Islet precursor cell (in vitro differentiated cells): ENCODE results near the gene BANF2.
"Not testable (repeated sequence)": the region's sequence is repeated elsewhere in the genome, so short reads cannot be mapped to it uniquely, and the experiment has no call there.

ENCODE experiments used
- DNase-seq: peaks from one replicate; pipeline ENCODE4 v3.0.0-alpha.2; 2018

BANF2 gene

DNA sequence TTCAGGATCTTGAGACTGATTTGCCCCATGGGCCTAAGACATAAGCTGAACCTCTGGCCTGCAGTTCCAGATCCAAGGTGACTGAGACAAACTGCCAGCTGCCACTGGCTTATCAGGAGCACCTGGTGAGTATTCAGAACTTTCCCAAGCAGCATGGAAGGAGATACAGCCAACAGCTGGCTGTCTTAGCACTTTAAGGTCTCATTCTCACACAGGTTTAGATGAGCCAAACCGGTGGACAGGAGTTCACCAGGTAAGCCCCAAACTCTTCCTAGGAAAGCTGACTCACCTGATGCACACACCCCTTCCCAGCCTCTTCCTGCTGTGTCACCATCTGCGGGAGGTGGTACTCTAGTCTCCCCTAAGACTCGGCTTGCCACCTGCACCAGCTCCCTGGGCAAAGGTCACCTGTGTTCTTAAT lies at the start of gene BANF2:
TSS of gene BANF2 (plus strand) at position 36 of the 421 bp plus-strand sequence. CDS start 25,060 bp downstream, outside the sequence.
- no peak for DNase-seq

DNA sequence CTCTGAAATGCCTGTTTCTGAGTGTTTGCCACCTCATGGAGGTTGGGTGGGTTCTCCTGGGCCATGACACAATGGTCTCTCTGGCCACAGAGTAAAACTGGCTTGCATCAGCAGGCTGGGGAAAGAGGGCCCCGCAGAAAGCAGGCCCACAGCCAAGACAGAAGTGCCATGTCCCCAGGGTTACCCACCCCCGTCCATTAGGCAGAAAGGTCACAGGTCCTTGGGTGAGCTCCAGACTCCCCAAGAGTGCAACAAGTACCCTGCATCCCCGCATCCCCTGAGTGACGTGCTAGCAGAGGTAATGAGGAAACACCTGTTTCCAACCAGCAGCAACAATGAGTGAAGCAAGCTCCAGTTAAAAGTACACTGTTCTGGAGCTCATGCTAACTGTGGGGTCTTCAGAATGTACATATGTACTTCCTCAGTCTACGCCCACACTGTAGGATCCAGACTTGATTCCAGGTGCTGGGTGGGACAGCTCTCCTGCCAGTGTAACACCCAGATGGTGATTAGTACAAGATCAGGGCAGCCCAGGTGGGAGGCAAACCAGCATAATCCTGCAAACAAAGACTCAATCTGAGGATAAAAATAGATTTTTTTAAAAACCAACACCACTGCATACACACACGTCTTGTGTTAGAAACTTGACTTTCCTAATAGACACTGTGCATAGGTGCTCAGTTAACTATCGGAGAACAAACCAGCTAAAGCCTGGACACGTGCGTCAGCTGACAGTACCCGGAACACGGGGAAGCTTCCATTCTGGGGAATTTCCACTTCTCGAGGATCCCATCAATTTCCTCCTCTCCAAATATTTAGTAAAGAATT lies 49.3 kb upstream of the BANF2 start:
- DNase-seq = no peak

DNA sequence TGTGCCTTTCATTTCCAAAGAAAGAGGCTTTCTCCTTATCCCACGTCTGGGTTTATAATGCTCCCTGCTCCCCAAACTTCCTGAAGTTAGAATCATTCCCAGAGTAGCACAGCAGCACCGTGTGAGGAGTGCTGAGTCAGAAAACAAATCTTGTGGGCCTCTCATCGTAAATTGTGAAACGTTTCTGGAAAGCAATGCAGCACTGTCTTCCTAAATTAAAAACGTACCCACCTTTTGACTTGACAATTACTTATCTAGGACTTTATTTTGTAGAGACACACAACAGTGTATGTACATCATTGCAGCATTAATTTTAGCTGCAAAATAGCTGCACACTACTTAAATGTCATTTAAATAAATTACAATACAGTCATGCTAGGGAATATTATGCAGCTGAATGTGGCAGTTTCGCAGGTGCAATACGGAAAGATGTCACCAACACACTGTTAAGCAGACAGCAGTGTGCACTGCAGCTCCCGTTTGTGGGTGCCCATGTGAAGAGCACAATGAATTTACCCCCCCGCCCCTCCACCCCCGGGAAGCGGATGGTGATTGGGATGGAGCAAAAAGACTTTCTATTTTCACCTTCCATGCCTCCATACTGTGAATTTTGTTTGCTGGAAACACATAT lies 48.5 kb upstream of the BANF2 start:
- DNase-seq = no peak

DNA sequence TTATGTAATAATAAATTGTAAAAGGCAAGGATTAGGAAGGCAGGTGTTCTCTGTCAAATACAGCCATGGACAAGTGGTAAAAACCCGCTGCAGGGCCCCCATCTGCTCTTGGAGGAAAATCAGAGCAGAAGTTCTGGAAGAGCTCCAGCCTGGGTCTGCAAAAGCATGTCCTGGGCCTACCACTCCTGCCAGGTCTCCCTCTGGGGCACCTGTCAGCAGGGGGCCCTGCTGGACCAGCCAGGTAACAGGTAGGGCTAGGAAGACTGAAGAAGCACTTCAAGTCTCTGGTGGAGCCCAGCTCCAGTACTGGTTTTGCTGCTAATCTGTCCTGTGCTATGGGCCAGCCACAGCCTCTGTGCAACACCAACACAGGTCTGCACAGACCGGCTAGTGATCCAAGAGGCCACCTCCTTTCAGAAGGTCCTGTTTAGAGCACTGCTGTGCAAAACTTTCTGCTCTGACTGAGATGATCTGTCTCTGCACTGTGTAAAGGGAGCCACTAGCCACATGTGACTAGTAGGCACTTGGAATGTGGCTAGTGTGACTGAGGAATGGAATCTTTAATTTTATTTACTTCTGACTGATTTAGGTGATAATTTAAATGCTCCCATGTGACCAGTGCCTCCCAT lies 47.9 kb upstream of the BANF2 start:
- DNase-seq = peak; percentile 71

DNA sequence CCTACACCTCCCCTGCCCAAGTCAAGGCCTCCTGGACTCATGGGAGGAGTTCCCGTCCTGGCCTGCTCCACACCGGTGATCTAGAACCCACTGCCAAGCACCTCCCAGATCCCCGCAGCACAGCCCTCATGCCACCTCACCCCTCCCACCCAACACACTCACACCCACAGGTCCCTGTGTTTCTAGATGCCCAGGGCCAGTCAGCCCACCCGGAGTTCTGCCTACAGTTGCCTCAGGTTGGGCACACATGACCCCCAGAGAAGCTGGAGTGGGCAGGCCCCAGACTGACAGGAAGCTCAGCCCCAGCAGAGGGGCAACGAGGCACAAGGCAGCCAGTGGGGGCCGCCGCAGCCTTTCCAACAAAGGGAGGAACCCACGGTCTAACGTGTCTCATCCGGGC lies 47.4 kb upstream of the BANF2 start:
- no peak for DNase-seq

DNA sequence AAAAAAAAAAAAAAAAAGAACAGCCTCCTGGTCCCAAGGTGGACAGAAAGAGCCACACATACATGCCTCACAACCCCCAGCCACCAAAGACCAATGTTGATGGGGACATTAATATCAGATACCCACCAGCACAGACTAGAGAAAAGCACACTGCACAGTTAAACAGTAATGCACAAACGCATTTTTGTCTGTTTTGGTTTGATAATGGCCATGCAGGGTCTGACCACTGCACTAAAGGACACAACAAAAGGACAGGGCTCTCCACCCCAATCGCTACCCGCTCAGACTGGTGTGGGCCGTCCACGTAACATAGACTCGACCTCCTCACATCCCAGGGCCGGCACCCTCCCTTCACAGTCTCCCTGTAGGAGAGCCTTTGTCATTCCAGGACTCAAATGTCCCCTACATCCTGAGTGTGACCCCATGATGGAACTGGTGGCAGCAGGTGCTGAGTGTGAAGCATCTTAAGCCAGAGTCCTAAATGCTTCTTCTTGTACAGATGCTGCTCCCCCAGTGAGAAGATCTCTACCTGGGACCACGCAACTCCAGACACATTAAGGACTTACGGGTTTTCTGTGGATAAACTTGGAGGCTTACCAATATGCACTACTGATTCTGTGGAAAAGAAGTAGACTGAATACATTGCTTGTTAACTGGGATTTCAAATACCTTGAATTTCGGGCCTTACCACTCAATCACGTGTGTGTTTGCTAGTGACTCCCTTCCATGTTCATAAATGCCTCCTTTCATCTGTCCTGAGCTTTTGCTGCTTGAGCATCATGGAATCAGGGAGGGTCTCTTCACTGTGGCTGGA lies 45.7 kb upstream of the BANF2 start:
- no peak for DNase-seq

DNA sequence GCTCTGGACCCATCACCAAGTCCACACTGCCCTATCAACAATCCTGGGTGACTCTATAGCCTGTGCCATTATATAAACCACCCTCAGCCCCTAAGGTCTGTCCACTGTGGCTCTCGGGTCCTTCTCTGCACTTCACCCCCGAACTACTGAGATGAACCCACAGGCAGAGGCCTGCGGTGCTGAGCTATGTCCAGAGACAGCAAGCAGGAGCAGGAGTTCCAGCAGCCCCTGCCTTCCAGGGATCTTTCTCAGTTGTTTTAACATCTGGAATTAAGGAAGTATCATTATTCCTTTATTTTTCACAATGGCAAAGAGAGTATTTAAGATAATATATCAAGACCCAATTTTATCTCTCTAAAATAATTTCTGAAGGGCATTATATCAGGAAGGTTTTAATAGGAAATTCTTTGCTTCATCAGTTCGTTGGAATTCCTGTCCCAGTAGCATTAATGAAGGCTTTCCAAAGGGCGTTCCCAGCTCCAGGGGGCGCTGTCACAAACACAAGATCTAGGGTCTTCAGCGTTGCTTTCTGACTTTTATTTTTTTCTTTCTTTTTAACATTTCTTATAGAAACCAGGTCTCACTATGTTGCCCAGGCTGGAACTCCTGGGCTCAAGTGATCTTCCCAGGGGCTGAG lies 45.0 kb upstream of the BANF2 start:
- DNase-seq = no peak

DNA sequence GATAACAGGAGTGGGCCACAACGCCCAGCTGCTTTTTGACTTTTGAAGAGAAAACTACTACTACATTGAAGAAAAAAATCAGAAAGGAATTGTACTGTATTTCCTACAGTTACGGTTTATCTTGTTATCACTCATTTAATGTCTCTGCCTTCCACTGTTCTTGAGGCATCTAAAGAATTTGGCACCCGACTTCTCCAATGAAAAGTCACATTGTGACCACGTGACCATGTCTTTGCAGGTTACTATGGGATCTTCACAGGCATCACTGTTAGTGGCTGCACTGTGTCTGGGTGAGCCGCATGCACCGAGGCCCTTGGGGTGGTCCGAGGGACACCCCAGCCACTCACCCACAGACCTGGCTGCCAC lies 44.5 kb upstream of the BANF2 start:
- no peak for DNase-seq

DNA sequence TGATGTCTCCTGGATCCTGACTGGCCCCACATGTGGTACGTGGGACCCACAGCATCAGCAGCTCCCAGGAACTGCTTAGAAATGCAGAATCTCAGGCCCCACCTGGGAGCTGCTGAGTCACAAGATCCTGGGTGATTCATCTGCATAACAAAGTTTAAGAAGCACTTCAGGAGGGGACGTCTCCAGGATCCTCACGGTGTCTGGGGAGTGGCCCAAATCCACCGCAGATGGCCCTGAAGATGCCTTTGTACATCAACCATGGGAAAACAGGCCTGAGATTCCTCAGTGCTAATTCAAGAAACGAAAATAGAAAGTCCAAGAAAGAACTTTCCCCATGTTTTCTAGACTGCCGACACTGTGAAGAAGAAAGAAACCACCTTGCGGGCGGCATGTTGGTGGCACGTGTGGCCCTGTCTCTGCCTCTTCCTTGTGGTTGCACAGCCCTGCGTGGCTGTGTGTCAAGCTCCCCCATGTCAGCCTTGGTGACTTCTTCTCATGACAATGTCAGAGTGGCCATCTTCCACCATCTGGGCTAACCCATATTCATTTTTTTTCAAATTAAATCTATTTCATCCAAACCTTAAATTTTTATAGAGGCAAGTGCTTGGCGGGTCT lies 43.8 kb upstream of the BANF2 start:
- DNase-seq = peak; percentile 75

DNA sequence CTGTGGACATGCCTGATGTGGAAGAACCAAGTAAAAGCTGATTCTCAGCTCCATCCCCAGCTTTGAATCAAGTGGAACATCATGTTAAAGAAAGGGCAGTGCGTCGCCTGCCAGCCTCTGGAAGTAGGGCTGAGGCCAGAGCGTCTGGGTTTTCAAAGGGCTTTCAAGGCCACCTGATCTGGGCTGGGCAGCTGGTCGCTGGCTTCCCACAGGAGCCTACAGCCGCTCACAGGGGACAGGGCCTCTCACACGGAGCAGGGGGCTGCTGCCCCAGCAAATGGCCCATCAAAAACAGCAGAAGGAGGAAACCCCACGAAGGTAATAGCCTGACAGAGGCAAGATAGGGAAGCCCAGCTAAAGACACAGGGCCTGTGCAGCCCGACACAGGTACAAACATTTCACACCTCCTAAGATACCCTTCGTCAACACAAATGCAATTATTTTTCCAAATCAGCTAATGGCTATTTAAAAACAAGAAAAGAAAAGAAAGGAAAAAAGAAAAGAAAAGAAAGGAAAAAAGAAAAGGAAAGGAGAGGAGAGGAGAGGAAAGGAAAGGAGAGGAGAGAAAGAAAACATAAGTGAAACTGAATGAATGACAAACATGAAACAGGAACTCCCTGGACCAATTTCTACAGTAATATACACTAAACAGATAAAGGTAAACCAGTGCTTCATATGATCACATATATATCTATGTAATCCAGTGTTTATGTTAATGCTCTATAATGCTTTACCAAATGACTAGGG lies 42.5 kb upstream of the BANF2 start:
- DNase-seq = no peak

DNA sequence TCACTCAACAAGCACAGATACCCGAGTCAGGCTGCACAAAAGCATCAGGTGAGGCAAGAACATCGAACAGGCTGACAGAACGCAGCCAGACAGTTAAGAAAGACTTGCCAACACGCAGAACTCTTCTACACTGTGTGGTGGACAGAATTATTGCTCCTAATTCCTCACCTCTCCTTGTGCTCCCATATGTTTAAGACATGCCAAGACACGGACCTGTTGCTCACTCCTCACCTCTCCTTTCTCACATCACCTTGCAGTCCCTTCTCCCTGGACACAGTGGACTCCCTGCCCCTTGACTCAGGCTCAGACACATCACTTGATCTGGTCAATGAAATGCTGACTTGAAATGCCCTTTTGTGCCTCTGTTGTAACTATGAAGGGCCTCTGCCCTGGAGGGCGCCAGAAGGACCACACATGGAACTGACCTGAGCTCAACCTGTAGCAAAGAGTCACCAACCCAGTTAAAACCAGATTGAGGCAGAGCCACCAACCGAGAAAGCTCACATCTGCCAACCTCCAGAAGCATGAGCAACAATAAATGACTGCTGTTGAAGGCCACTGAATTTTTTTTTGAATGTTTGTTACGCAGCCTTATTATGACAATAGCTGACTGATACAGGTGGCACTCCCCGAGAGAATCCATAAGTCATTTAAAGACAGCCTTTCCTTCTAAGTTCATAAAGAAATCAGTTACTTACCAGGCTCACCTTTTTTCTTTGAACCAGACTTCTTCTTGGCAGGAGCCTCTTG lies 41.7 kb upstream of the BANF2 start:
- no peak for DNase-seq

DNA sequence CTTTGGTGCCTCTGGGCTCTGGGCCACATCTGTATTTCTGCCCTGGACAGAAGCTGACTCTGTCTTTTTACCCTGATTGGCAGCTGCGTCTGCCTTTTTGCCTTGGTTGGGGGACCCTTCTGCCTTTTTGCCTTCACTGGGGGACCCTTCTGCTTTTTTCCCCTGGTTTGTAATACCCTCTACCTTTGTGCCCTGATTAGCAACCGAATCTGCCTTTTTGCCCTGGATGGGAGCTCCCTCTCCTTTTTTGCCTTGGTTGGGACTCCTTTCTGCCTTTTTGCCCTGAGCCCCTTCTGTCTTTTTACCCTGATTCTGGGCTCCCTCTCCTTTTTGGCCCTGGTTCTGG lies 41.1 kb upstream of the BANF2 start:
- DNase-seq = no peak

DNA sequence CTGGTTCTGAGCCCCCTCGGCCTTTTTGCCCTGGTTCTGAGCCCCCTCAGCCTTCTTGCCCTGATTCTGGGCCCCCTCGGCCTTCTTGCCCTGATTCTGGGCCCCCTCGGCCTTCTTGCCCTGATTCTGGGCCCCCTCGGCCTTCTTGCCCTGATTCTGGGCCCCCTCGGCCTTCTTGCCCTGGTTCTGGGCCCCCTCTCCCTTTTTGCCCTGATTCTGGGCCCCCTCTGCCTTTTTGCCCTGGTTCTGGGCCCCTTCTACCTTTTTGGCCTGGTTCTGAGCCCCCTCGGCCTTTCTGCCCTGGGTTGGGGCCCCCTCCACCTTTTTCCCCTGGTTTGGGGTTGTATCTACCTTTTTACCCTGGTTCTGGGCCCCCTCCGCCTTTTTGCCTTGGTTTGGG lies 40.4 kb upstream of the BANF2 start:
- DNase-seq = not testable (repeated sequence)

DNA sequence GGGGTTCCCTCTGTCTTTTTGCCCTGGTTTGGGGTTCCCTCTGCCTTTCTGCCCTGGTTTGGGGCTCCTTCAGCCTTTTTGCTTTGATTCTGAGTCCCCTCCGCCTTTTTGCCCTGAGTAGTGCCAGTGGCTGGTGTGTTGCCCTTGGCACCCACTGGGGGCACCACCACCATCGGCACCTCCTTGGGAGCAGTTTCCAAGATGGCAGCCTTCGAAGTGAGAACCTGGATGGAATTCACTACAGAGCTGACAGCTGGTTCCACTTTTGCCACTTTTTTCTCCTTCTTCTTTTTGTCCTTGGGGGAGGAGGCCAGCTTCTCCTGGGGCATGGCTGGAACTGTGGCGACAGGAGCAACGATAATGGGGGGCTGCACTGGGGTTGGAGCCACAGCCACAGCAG lies 40.0 kb upstream of the BANF2 start:
- no peak for DNase-seq

DNA sequence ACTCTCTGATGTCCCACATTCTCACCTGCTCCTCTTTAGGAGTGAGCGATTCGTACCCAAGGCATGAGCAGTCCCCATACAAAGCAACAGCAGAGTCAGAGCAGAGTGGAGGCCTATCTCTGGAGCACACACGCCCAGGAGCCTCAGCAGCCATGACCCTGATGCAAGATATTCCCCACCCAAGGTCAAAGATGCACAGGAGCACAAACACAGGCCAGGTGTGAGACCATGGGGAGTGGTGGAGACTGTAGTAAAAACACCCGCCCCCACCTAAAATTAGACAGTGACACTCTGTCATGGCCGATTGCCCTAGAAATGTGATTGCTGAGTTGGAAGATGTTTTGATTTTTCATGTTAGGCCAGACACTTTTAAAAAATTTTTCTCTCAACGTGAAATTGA lies 39.1 kb upstream of the BANF2 start:
- no peak for DNase-seq

DNA sequence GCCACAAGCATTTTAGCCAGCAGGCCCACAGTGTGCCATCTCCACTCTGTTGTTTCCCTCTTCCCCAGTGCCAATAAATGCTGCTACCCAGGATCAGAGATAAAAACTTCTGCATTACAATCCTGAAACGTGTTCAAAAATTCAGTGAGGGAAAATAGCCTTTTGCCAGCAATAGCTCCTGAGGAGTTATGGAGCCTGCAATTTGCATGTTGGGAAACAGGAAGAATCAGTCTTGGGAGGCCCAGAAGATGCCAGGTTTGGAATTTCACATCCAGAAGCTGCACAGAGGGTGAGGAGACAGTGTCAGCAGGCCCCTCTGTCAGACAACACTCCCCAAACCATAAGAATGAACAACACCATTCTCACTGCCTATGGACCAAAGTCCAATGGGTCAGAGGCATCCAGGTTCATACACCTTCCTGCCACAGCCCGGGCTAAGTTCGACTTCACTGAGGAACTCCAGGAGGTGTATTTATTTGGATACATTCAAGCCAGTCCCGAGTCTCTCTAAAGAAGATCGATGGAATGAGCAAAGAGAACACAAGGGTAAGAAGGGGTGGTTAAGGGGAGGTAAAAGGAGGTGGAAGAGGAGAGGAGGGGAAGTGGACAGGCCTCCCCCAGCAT lies 38.5 kb upstream of the BANF2 start:
- no peak for DNase-seq

DNA sequence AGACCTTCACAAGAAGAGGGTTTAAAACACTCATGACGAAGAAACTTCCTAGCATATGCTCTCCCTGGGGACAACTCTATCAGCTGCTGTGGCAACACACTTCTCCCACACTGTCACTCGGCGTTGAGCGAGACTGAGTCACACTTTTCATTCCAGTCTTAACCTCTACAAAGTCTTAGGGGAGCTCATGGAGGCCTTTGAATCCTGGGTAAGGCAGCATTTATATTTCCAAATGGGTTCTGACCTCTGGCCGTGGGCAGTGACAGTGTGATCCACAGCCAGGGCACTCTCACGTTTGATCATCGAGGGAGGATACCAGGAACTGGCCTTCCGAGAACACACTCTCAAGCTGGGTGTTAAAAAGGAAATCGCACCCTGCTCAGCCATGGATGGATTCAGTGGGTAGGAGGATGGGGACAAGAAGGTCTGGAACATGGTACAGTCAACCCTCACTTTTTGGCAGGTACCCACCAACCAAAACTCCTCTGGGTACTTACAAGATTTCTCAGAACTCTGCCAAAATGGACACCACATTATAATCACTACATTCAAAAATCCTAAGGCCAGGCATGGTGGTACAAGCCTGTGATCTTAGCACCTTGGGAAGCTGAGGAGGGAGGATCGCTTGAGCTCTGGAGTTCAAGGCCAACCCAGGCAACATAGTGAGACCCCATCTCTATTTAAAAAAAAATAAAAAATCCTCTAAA lies 37.3 kb upstream of the BANF2 start:
- DNase-seq = no peak

DNA sequence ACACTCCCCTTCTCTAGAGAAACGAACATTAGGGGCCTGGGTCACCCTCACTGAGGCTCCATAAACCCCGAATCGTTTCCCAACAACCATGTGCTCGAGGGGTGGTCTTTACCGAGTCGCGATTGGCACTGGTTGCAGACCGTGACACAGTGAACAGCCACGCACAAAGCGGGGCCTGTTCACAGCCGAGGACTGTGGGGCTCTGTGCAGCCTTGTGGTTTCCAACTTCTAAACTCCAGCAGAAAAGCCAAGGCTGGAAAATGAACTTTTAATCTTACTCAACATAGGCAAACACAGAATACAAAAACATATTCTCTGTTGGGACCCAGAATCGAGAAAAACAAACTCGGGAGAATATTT lies 36.7 kb upstream of the BANF2 start:
- DNase-seq = no peak

DNA sequence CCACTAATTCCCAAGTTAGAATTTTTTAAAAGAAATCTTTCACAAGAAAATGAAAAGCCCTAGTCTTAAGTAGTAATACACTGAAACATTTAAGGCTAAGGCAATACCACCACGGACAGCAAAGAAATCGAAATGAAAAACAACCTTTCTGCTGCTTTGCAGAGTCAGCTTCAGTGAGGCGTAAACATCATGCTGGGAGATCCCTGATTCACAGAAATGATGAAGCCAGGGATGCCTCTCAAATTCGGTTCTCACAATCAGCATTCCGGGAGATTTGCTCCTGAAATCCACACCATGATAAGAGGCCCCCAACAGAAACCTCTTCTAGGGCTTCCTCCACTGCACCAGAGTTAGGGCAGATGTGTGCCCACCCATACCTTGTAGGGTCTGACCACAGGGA lies 36.3 kb upstream of the BANF2 start:
- no peak for DNase-seq
